Measurements from ENCODE around the gene VPS37D. TPM values are rescaled to one million over a fixed set of nuclear protein-coding genes. Genes with fewer than 3 reads are reported as not detected.
A peak's percentile ranks its signal among the peaks of the same experiment; 100 is the strongest.
"Not testable (repeated sequence)": the region's sequence is repeated elsewhere in the genome, so short reads cannot be mapped to it uniquely, and the experiment has no call there.

The VPS37D gene
- polyA plus RNA-seq, 1 donor = 4.5 TPM

GRCh38 chr7:73704640-73705550, 37.3 kb downstream of the VPS37D start:
- Histone ChIP-seq H3K27ac (ENCODE audit: low read length) (no peak overlapping the region), H3K27me3 (ENCODE audit: control insufficient read depth, insufficient read depth, low read length) (no peaks in the 10 kb centered on the region), H3K36me3 (ENCODE audit: control insufficient read depth, insufficient read depth, low read length) (peaks cover 58% of the 10 kb centered on the region), H3K9me3 (ENCODE audit: control insufficient read depth, low read depth, low read length) (no peaks in the 10 kb centered on the region), H3K4me3 (ENCODE audit: low read length) (no peak overlapping the region), H3K4me1 (ENCODE audit: control insufficient read depth, insufficient read depth, low read length) (peaks cover 33% of the 10 kb centered on the region)
- no CpG with 5 or more reads among the region's 23 CpGs for WGBS (ENCODE audit: insufficient coverage, low lambda C conversion rate)
- no peak for DNase-seq

GRCh38 chr7:73705551-73705920, 37.9 kb downstream of the VPS37D start:
- DNase-seq = no peak
- H3K4me1 ChIP-seq (ENCODE audit: control insufficient read depth, insufficient read depth, low read length) = peaks cover 31% of the 10 kb centered on the region
- H3K9me3 ChIP-seq (ENCODE audit: control insufficient read depth, low read depth, low read length) = no peaks in the 10 kb centered on the region
- H3K4me3 ChIP-seq (ENCODE audit: low read length) = no peak overlapping the region
- H3K27me3 ChIP-seq (ENCODE audit: control insufficient read depth, insufficient read depth, low read length) = no peaks in the 10 kb centered on the region
- WGBS (ENCODE audit: insufficient coverage, low lambda C conversion rate) = no CpG with 5 or more reads among the region's 10 CpGs
- H3K36me3 ChIP-seq (ENCODE audit: control insufficient read depth, insufficient read depth, low read length) = peaks cover 52% of the 10 kb centered on the region
- H3K27ac ChIP-seq (ENCODE audit: low read length) = no peak overlapping the region

- Histone ChIP-seq H3K9me3 (ENCODE audit: control insufficient read depth, low read depth, low read length) (no peaks in the 10 kb centered on the region), H3K4me1 (ENCODE audit: control insufficient read depth, insufficient read depth, low read length) (peaks cover 31% of the 10 kb centered on the region), H3K36me3 (ENCODE audit: control insufficient read depth, insufficient read depth, low read length) (peaks cover 47% of the 10 kb centered on the region), H3K27ac (ENCODE audit: low read length) (no peak overlapping the region), H3K4me3 (ENCODE audit: low read length) (no peak overlapping the region), H3K27me3 (ENCODE audit: control insufficient read depth, insufficient read depth, low read length) (no peaks in the 10 kb centered on the region)
- DNase-seq = no peak
- WGBS (ENCODE audit: insufficient coverage, low lambda C conversion rate) = no CpG with 5 or more reads among the region's 25 CpGs
Measured at GRCh38 chr7:73706126-73707044, 38.8 kb downstream of the VPS37D start.

GRCh38 chr7:73707045-73707631, 39.5 kb downstream of the VPS37D start:
- no CpG with 5 or more reads among the region's 15 CpGs for WGBS (ENCODE audit: insufficient coverage, low lambda C conversion rate)
- H3K27me3 ChIP-seq (ENCODE audit: control insufficient read depth, insufficient read depth, low read length) = no peaks in the 10 kb centered on the region
- H3K36me3 ChIP-seq (ENCODE audit: control insufficient read depth, insufficient read depth, low read length) = peaks cover 43% of the 10 kb centered on the region
- no peaks in the 10 kb centered on the region for H3K9me3 ChIP-seq (ENCODE audit: control insufficient read depth, low read depth, low read length)
- H3K4me3 ChIP-seq (ENCODE audit: low read length) = no peak overlapping the region
- H3K27ac ChIP-seq (ENCODE audit: low read length) = no peak overlapping the region
- DNase-seq = peak in 1 of 2 donors; percentile 50
- H3K4me1 ChIP-seq (ENCODE audit: control insufficient read depth, insufficient read depth, low read length) = peaks cover 25% of the 10 kb centered on the region

GRCh38 chr7:73708961-73709549, 41.4 kb downstream of the VPS37D start:
- no CpG with 5 or more reads among the region's 16 CpGs for WGBS (ENCODE audit: insufficient coverage, low lambda C conversion rate)
- Histone ChIP-seq H3K27ac (ENCODE audit: low read length) (no peak overlapping the region), H3K36me3 (ENCODE audit: control insufficient read depth, insufficient read depth, low read length) (peaks cover 33% of the 10 kb centered on the region), H3K27me3 (ENCODE audit: control insufficient read depth, insufficient read depth, low read length) (no peaks in the 10 kb centered on the region), H3K9me3 (ENCODE audit: control insufficient read depth, low read depth, low read length) (no peaks in the 10 kb centered on the region), H3K4me3 (ENCODE audit: low read length) (no peak overlapping the region), H3K4me1 (ENCODE audit: control insufficient read depth, insufficient read depth, low read length) (peaks cover 10% of the 10 kb centered on the region)
- DNase-seq = no peak

GRCh38 chr7:73712773-73713172, 45.1 kb downstream of the VPS37D start:
- no peaks in the 10 kb centered on the region for H3K9me3 ChIP-seq (ENCODE audit: control insufficient read depth, low read depth, low read length)
- no peak overlapping the region for H3K4me3 ChIP-seq (ENCODE audit: low read length)
- WGBS (ENCODE audit: insufficient coverage, low lambda C conversion rate) = no CpG with 5 or more reads among the region's 1 CpG
- no peak for DNase-seq
- H3K27me3 ChIP-seq (ENCODE audit: control insufficient read depth, insufficient read depth, low read length) = no peaks in the 10 kb centered on the region
- H3K36me3 ChIP-seq (ENCODE audit: control insufficient read depth, insufficient read depth, low read length) = peaks cover 11% of the 10 kb centered on the region
- H3K27ac ChIP-seq (ENCODE audit: low read length) = no peak overlapping the region
- H3K4me1 ChIP-seq (ENCODE audit: control insufficient read depth, insufficient read depth, low read length) = peaks cover 27% of the 10 kb centered on the region

- H3K27ac ChIP-seq (ENCODE audit: low read length); DNase-seq; H3K27me3 ChIP-seq (ENCODE audit: control insufficient read depth, insufficient read depth, low read length); H3K4me3 ChIP-seq (ENCODE audit: low read length); H3K9me3 ChIP-seq (ENCODE audit: control insufficient read depth, low read depth, low read length): not testable (repeated sequence)
- peaks cover 31% of the 10 kb centered on the region for H3K4me1 ChIP-seq (ENCODE audit: control insufficient read depth, insufficient read depth, low read length)
- peaks cover 10% of the 10 kb centered on the region for H3K36me3 ChIP-seq (ENCODE audit: control insufficient read depth, insufficient read depth, low read length)
- WGBS (ENCODE audit: insufficient coverage, low lambda C conversion rate) = no CpG with 5 or more reads among the region's 6 CpGs
Measured at GRCh38 chr7:73713319-73713718, 45.7 kb downstream of the VPS37D start.

- Histone ChIP-seq H3K27ac (ENCODE audit: low read length) (peak overlapping the region; percentile 92), H3K4me1 (ENCODE audit: control insufficient read depth, insufficient read depth, low read length) (peaks cover 37% of the 10 kb centered on the region), H3K27me3 (ENCODE audit: control insufficient read depth, insufficient read depth, low read length) (no peaks in the 10 kb centered on the region), H3K4me3 (ENCODE audit: low read length) (no peak overlapping the region), H3K36me3 (ENCODE audit: control insufficient read depth, insufficient read depth, low read length) (no peaks in the 10 kb centered on the region), H3K9me3 (ENCODE audit: control insufficient read depth, low read depth, low read length) (no peaks in the 10 kb centered on the region)
- no CpG with 5 or more reads among the region's 16 CpGs for WGBS (ENCODE audit: insufficient coverage, low lambda C conversion rate)
- DNase-seq = peak; percentile 97 to 98
Measured at GRCh38 chr7:73715648-73716317, 48.2 kb downstream of the VPS37D start.

- no CpG with 5 or more reads among the region's 4 CpGs for WGBS (ENCODE audit: insufficient coverage, low lambda C conversion rate)
- Histone ChIP-seq H3K36me3 (ENCODE audit: control insufficient read depth, insufficient read depth, low read length) (no peaks in the 10 kb centered on the region), H3K27ac (ENCODE audit: low read length) (peak overlapping the region; percentile 92), H3K9me3 (ENCODE audit: control insufficient read depth, low read depth, low read length) (no peaks in the 10 kb centered on the region), H3K4me1 (ENCODE audit: control insufficient read depth, insufficient read depth, low read length) (peaks cover 37% of the 10 kb centered on the region), H3K4me3 (ENCODE audit: low read length) (no peak overlapping the region), H3K27me3 (ENCODE audit: control insufficient read depth, insufficient read depth, low read length) (no peaks in the 10 kb centered on the region)
- no peak for DNase-seq
Measured at GRCh38 chr7:73716318-73716890, 48.8 kb downstream of the VPS37D start.

Data from large intestine (tissue), 3 donors.